Caco-2 (cell line): ENCODE data around the gene CDKAL1. TPM values are rescaled to one million over a fixed set of nuclear protein-coding genes. Genes with fewer than 3 reads are reported as not detected.

Experiments
- BruUV-seq: library from RNA; stranded (reverse); fragments of 400-500 nt; replicated peaks from 2 replicates; lab custom pipeline; 2021; lab: Mats Ljungman, UMichigan
- CTCF ChIA-PET: fragments of 300-600 bp; sonication (Branson Sonifier 250); formaldehyde crosslinking; loops from one replicate; lab custom pipeline; 2022; ENCODE audit warnings: antibody characterized with exemption; lab: Charles Lee
- POLR2A ChIA-PET: fragments of 300-600 bp; sonication (Branson Sonifier 250); formaldehyde crosslinking; loops from one replicate; lab custom pipeline; 2022; ENCODE audit warnings: antibody characterized with exemption; lab: Charles Lee
- DNase-seq, 2 experiments: peaks; one replicate each; pipeline versions ENCODE4 v3.0.0 to v3.0.0-alpha.2; 2020 to 2022
- H3K27me3 ChIP-seq: replicated peaks from 2 replicates; pipeline ENCODE4 v1.6.0; 2011; ENCODE audit warnings: low read length; ENCODE audit not compliant: control insufficient read depth, insufficient read depth
- H3K36me3 ChIP-seq: 2 replicates; pipeline ENCODE4 v1.5.1; 2011; ENCODE audit warnings: low read length; ENCODE audit not compliant: control insufficient read depth, insufficient read depth
- H3K4me1 ChIP-seq: fragments of 250-450 bp; sonication (Bioruptor Pico); 2 replicates; pipeline ENCODE4 v1.5.1; 2020; ENCODE audit warnings: mild to moderate bottlenecking
- H3K4me3 ChIP-seq: 2 replicates; pipeline ENCODE4 v1.5.1; 2011; ENCODE audit warnings: low read depth, mild to moderate bottlenecking, control low read depth, low read length
- H3K9me3 ChIP-seq: fragments of 250-450 bp; sonication (Bioruptor Pico); 2 replicates; pipeline ENCODE4 v1.5.1; 2020; ENCODE audit warnings: mild to moderate bottlenecking, moderate library complexity
- H3K27ac Mint-ChIP-seq: one replicate; pipeline ENCODE4 v1.8.0; 2022; ENCODE audit warnings: mixed read lengths; ENCODE audit not compliant: unreplicated experiment
- H3K27me3 Mint-ChIP-seq: one replicate; pipeline ENCODE4 v1.8.0; 2022; ENCODE audit warnings: mixed read lengths; ENCODE audit not compliant: insufficient read depth, unreplicated experiment
- H3K36me3 Mint-ChIP-seq: one replicate; pipeline ENCODE4 v1.8.0; 2022; ENCODE audit warnings: mild to moderate bottlenecking, mixed read lengths; ENCODE audit not compliant: insufficient read depth, unreplicated experiment
- H3K4me1 Mint-ChIP-seq: one replicate; pipeline ENCODE4 v1.8.0; 2022; ENCODE audit warnings: low read depth, mixed read lengths; ENCODE audit not compliant: unreplicated experiment
- H3K4me3 Mint-ChIP-seq: one replicate; pipeline ENCODE4 v1.8.0; 2022; ENCODE audit warnings: mild to moderate bottlenecking, moderate library complexity, mixed read lengths; ENCODE audit not compliant: unreplicated experiment
- H3K9me3 Mint-ChIP-seq: one replicate; pipeline ENCODE4 v1.8.0; 2022; ENCODE audit warnings: mixed read lengths; ENCODE audit not compliant: unreplicated experiment
- CTCF ChIP-seq, 2 experiments: fragments of 200-600 bp in 1 of 2; IDR thresholded peaks; 1 replicate in 1 of 2; 2 replicates in 1 of 2; pipeline versions ENCODE4 v1.5.1 to v1.8.0; 2011 to 2022; ENCODE audit warnings: antibody characterized with exemption in 1 of 2, control low read depth in 1 of 2, inconsistent platforms in 1 of 2, low read depth in 1 of 2, low read length in 1 of 2, mild to moderate bottlenecking in 1 of 2, moderate library complexity in 1 of 2; ENCODE audit not compliant: insufficient read depth in 1 of 2, severe bottlenecking in 1 of 2, unreplicated experiment in 1 of 2
- intact Hi-C: fragments of 100-400 bp; cut with micrococcal nuclease; formaldehyde crosslinking; loops from one replicate; pipeline ENCODE4 v1.10.0; 2022; ENCODE audit not compliant: unreplicated experiment
- total RNA-seq: library from RNA; stranded (reverse); gene quantifications from 2 replicates; pipeline ENCODE4 v1.2.3, GENCODE V29; 2022

CDKAL1 gene
- total RNA-seq, 1 experiment from 2014 or later, result 18.7 TPM

- Mint-ChIP-seq H3K4me1 (peaks cover 14% of the 10 kb centered on the region), H3K4me3 (no peak overlapping the region), H3K9me3 (no peaks in the 10 kb centered on the region), H3K27ac (peak overlapping the region; percentile 48), H3K27me3 (no peaks in the 10 kb centered on the region), H3K36me3 (peaks cover 6% of the 10 kb centered on the region)
- Histone ChIP-seq H3K27me3 (no peaks in the 10 kb centered on the region), H3K4me3 (no peak overlapping the region), H3K9me3 (peaks cover 2% of the 10 kb centered on the region), H3K4me1 (peaks cover 31% of the 10 kb centered on the region), H3K36me3 (no peaks in the 10 kb centered on the region)
- ChIA-PET POLR2A (no interaction called here), CTCF (no interaction called here)
- no TSS peak for BruUV-seq
- TF ChIP-seq CTCF (IDR thresholded peaks at IDR 0.05; ENCODE audit: insufficient read depth in 1 of 2, low read depth in 1 of 2, low read length in 1 of 2, severe bottlenecking in 1 of 2, unreplicated experiment in 1 of 2), result no peak
- DNase-seq, result no peak
- intact Hi-C loops, result no loop called here
Observed at GRCh38 chr6:21080221-21080620, 546.0 kb downstream of the CDKAL1 start.

- ChIA-PET POLR2A (no interaction called here), CTCF (no interaction called here)
- intact Hi-C loops, result loop anchor here (1.0 to 2.0 kb wide), 3 partner anchors 29 to 41 kb away; no protein-coding TSS in a partner anchor
- Mint-ChIP-seq H3K4me3 (peak overlapping the region; percentile 1), H3K27me3 (no peaks in the 10 kb centered on the region), H3K36me3 (peaks cover 6% of the 10 kb centered on the region), H3K27ac (no peak overlapping the region), H3K9me3 (no peaks in the 10 kb centered on the region), H3K4me1 (peaks cover 21% of the 10 kb centered on the region)
- no TSS peak for BruUV-seq
- peaks cover 31% of the 10 kb centered on the region for H3K4me1 ChIP-seq
- no peaks in the 10 kb centered on the region; the same call in 1 of the 2 replicates for H3K9me3 ChIP-seq
- peak in 1 of 2 experiments; percentile 34 for DNase-seq
- no peak for TF ChIP-seq CTCF (IDR thresholded peaks at IDR 0.05; ENCODE audit: insufficient read depth in 1 of 2, low read depth in 1 of 2, low read length in 1 of 2, severe bottlenecking in 1 of 2, unreplicated experiment in 1 of 2)
- H3K27me3 ChIP-seq, result no peaks in the 10 kb centered on the region
- H3K36me3 ChIP-seq, result no peaks in the 10 kb centered on the region
- no peak overlapping the region for H3K4me3 ChIP-seq
Observed at GRCh38 chr6:21082091-21082490, 547.8 kb downstream of the CDKAL1 start.

GRCh38 chr6:21083708-21084107 is 549.5 kb downstream of the CDKAL1 start:
- no peak overlapping the region for H3K4me3 Mint-ChIP-seq
- peaks cover 30% of the 10 kb centered on the region for H3K4me1 ChIP-seq
- no peak for TF ChIP-seq CTCF (IDR thresholded peaks at IDR 0.05; ENCODE audit: insufficient read depth in 1 of 2, low read depth in 1 of 2, low read length in 1 of 2, severe bottlenecking in 1 of 2, unreplicated experiment in 1 of 2)
- POLR2A ChIA-PET, result no interaction called here
- intact Hi-C loops, result loop anchor here (2.0 kb wide), 1 partner anchor 39 kb away; no protein-coding TSS in a partner anchor
- BruUV-seq, result no TSS peak
- H3K4me1 Mint-ChIP-seq, result peaks cover 21% of the 10 kb centered on the region
- H3K27me3 Mint-ChIP-seq, result no peaks in the 10 kb centered on the region
- no peak overlapping the region for H3K27ac Mint-ChIP-seq
- CTCF ChIA-PET, result no interaction called here
- DNase-seq, result no peak
- no peaks in the 10 kb centered on the region for H3K9me3 ChIP-seq
- H3K9me3 Mint-ChIP-seq, result no peaks in the 10 kb centered on the region
- no peak overlapping the region for H3K4me3 ChIP-seq
- no peaks in the 10 kb centered on the region for H3K36me3 ChIP-seq
- H3K27me3 ChIP-seq, result no peaks in the 10 kb centered on the region
- H3K36me3 Mint-ChIP-seq, result peaks cover 6% of the 10 kb centered on the region
